ENCODE results near the gene CCL11.

Gene CCL11

GRCh38 chr17:34257299-34257985 is 28.1 kb upstream of the CCL11 start:
- no peaks in the 10 kb centered on the region for H3K79me2 ChIP-seq (ENCODE audit: insufficient read depth, low read depth)
- no peak overlapping the region for H3K4me3 ChIP-seq (IDR thresholded peaks at IDR 0.05; ENCODE audit: insufficient read depth, low read depth, low read length)
- no peak overlapping the region for H3K27ac ChIP-seq
- H4K20me1 ChIP-seq (ENCODE audit: insufficient read depth) = no peaks in the 10 kb centered on the region
- no peak overlapping the region for H3K4me2 ChIP-seq
- no peak for TF ChIP-seq CTCF (conservative IDR thresholded peaks at IDR 0.05; ENCODE audit: low read depth, low read length)
- no peak overlapping the region for H3K9ac ChIP-seq
- H3K4me1 ChIP-seq (ENCODE audit: low read depth, poor library complexity, severe bottlenecking) = no peaks in the 10 kb centered on the region
- H3K36me3 ChIP-seq (ENCODE audit: insufficient read depth) = no peaks in the 10 kb centered on the region
- H2AFZ ChIP-seq (ENCODE audit: low read depth) = no peak overlapping the region
- no peaks in the 10 kb centered on the region for H3K27me3 ChIP-seq (ENCODE audit: insufficient read depth, low read depth)

DNA sequence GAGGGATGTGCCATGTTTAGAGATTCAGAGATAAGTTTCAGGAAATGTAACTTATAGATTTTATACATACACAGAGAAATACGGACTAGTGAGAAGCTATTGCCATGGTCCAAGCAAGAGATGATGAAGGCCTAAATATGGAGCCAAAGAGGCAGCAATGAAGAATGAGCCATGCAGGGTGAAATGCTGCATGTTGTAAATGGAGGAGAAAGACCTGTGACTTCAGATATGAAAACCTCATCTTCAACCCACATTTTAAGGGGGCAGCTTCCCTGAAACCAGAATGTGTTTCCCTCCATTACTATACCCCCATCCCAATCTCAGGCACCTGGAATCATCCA is 27.6 kb upstream of the CCL11 start:
- Histone ChIP-seq H3K4me1 (ENCODE audit: low read depth, poor library complexity, severe bottlenecking) (no peaks in the 10 kb centered on the region), H3K79me2 (ENCODE audit: insufficient read depth, low read depth) (no peaks in the 10 kb centered on the region), H3K9ac (no peak overlapping the region), H3K36me3 (ENCODE audit: insufficient read depth) (no peaks in the 10 kb centered on the region), H3K27me3 (ENCODE audit: insufficient read depth, low read depth) (no peaks in the 10 kb centered on the region), H3K4me3 (IDR thresholded peaks at IDR 0.05; ENCODE audit: insufficient read depth, low read depth, low read length) (no peak overlapping the region), H4K20me1 (ENCODE audit: insufficient read depth) (no peaks in the 10 kb centered on the region), H3K4me2 (no peak overlapping the region), H3K27ac (no peak overlapping the region), H2AFZ (ENCODE audit: low read depth) (no peak overlapping the region)
- TF ChIP-seq CTCF (conservative IDR thresholded peaks at IDR 0.05; ENCODE audit: low read depth, low read length) = no peak

DNA sequence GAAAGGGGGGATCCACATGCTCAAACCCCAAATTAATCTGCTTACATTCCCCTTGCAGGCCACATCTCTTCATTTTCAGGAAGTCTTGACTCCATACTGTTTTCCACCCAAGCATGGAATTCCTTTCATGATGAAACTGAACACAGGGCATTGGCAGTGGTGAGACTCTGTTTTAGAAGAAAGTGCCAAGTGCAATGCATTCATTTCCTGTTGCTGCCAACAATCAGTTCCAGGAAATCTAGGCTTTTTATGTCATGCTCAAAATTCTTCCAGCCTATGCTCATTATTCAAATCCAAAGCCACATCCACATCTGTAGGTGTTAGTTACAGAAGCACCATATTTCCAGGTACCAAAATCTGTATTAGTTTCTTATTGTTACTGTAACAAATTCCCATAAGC is 26.4 kb upstream of the CCL11 start:
- H3K4me3 ChIP-seq (IDR thresholded peaks at IDR 0.05; ENCODE audit: insufficient read depth, low read depth, low read length) = no peak overlapping the region
- H3K9ac ChIP-seq = no peak overlapping the region
- H3K36me3 ChIP-seq (ENCODE audit: insufficient read depth) = no peaks in the 10 kb centered on the region
- H3K4me2 ChIP-seq = no peak overlapping the region
- H3K79me2 ChIP-seq (ENCODE audit: insufficient read depth, low read depth) = no peaks in the 10 kb centered on the region
- no peaks in the 10 kb centered on the region for H3K27me3 ChIP-seq (ENCODE audit: insufficient read depth, low read depth)
- no peaks in the 10 kb centered on the region for H3K4me1 ChIP-seq (ENCODE audit: low read depth, poor library complexity, severe bottlenecking)
- no peak overlapping the region for H3K27ac ChIP-seq
- no peaks in the 10 kb centered on the region for H4K20me1 ChIP-seq (ENCODE audit: insufficient read depth)
- H2AFZ ChIP-seq (ENCODE audit: low read depth) = no peak overlapping the region
- TF ChIP-seq CTCF (conservative IDR thresholded peaks at IDR 0.05; ENCODE audit: low read depth, low read length) = no peak

DNA sequence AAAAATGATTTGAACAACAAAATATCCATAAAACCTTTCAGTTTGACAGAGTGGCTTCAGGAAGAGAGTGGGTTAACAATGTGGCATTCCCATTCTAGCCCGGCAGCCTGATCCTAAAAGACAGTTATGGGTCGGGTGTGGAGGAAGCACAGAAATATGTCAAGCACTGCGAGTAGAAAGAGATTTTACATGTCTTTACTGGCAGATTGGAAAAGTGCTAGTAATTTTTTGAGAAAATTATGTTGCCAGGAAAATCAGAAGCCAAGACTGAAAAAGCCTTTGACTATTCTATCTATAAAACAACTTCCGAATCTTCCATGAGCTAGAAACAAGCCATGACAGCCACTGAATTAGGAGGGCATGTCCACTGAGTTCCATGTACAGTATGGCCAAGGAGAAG is 24.7 kb upstream of the CCL11 start:
- no peak overlapping the region for H3K4me2 ChIP-seq
- H3K27me3 ChIP-seq (ENCODE audit: insufficient read depth, low read depth) = no peaks in the 10 kb centered on the region
- TF ChIP-seq CTCF (conservative IDR thresholded peaks at IDR 0.05; ENCODE audit: low read depth, low read length) = no peak
- no peaks in the 10 kb centered on the region for H4K20me1 ChIP-seq (ENCODE audit: insufficient read depth)
- no peak overlapping the region for H3K4me3 ChIP-seq (IDR thresholded peaks at IDR 0.05; ENCODE audit: insufficient read depth, low read depth, low read length)
- no peaks in the 10 kb centered on the region for H3K36me3 ChIP-seq (ENCODE audit: insufficient read depth)
- no peak overlapping the region for H3K27ac ChIP-seq
- no peaks in the 10 kb centered on the region for H3K79me2 ChIP-seq (ENCODE audit: insufficient read depth, low read depth)
- H3K9ac ChIP-seq = no peak overlapping the region
- H2AFZ ChIP-seq (ENCODE audit: low read depth) = no peak overlapping the region
- no peaks in the 10 kb centered on the region for H3K4me1 ChIP-seq (ENCODE audit: low read depth, poor library complexity, severe bottlenecking)

Measured in KMS-11 (cell line).